RKO (cell line): ENCODE data around the gene ARHGAP25.
"Not testable (repeated sequence)": the region's sequence is repeated elsewhere in the genome, so short reads cannot be mapped to it uniquely, and the experiment has no call there.

Experiments used
- DNase-seq: peaks from one replicate; pipeline ENCODE4 v3.0.0-alpha.2; 2016; ENCODE audit warnings: low spot score

Gene ARHGAP25

DNA sequence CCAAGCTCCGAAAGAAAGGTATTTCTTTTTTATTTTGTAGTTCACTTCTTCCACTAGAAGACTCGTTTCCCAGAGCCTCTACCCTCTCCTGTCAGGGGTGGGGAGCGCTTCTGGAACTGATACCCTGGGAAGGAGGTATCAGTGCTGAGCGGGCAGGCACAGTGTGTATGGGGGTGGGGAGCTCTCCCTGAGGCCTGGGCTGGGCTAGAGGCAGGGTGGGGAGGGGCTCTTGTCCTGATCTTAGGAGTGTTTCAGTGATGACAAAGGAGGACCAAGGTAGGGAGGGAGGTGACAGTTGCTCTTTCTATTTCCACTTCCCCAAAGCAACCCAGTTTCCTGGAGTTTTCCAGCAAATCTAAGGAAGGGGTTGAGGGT is 65.4 kb downstream of the ARHGAP25 start:
- DNase-seq = no peak

DNA sequence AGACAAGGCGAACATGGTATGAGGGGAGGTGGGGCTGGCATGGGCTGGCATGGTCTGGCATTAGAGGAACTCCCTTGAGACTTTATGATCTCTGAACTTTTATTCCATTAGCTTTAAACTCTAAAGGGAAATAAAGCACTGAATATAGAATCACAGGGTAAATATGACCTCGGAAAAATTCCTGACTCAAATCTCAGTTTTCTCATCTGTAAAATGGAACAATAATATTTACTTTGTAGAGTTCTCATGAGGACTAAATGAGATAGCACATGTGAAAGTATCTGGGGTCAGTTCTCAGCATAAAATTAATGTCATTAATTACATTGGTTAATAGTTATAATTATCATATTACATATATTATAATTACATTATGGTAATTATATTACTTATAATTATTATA is 65.9 kb downstream of the ARHGAP25 start:
- DNase-seq = no peak

DNA sequence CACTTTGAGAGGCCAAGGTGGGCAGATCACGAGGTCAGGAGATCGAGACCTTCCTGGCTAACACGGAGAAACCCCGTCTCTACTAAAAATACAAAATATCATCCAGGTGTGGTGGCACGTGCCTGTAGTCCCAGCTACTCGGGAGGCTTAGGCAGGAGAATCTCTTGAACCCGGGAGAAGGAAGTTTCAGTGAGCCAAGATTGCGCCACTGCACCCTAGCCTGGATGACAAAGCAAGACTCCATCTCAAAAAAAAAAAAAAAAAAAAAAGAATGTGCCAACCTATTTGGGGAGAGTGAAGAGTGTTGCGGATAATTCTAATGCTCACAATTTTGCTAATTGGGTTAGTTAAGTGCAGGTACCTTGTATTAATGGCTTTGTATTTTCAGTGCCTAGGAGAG is 67.5 kb downstream of the ARHGAP25 start:
- DNase-seq = not testable (repeated sequence)

DNA sequence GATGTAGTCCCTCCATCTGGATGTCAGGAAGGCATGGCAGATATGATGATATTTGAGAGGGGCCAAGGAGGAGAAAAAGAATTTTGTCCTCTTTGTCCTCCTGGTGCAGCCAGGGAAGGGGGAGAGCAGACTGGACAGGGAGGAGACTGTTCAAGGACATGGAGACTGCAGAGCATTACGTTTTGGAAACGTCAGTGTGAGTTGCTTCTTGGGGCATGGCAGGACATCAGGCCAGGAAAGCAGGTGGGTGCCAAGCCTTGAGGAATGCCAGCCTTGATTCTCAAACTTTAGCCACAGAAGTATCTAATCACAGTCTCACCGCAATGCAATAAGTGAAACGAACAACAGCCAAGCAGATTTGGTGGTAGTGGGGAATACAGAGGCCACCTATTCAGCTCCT is 70.4 kb downstream of the ARHGAP25 start:
- DNase-seq = no peak

DNA sequence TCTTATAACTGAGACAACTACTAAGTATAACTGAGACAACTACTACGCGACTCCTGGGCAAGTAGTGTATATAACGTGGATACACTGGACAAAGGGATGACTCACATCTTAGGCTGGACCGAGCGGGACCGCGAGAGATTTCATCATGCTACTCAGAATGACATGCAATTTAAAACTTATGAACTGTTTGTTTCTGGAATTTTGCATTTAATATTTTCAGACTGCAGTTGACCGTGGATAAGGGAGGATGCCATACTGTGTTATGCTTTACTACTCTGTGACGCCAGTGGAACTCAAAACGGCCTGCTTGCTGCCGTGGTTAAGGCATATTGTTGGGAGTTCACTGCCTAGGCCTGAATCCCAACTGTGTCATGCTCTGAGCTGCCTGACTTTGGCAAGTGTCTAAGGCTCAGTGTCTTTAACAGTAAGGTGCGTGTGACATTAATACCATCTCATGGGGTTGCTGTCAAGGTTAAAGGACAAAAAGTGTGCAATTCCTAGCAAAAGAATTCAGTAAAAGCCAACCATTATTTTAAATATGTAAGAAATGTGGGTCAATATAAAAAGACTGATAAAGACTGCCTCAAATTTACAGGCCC is 72.0 kb downstream of the ARHGAP25 start:
- DNase-seq = no peak

DNA sequence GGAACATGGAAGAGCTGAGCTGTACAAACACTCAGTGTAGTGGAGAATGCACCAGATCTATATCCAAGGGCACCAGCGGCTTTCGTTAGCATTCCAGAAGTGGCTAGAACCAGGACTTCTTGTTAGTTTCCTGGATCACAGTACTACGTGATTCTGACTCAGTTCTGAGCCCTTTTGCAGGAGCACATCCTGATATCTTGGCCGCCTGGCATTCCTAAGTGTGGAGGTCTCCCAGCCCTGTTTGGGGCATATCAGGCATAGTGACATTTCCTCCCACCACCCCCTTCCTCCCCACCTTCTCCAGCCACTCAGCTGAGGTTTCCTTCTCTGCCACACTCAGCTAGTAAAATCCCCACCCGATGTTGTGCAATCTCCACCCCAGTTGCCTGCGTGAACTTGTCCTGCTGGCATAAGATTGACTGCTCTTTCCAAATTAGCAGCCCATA is 73.2 kb downstream of the ARHGAP25 start:
- DNase-seq = no peak

DNA sequence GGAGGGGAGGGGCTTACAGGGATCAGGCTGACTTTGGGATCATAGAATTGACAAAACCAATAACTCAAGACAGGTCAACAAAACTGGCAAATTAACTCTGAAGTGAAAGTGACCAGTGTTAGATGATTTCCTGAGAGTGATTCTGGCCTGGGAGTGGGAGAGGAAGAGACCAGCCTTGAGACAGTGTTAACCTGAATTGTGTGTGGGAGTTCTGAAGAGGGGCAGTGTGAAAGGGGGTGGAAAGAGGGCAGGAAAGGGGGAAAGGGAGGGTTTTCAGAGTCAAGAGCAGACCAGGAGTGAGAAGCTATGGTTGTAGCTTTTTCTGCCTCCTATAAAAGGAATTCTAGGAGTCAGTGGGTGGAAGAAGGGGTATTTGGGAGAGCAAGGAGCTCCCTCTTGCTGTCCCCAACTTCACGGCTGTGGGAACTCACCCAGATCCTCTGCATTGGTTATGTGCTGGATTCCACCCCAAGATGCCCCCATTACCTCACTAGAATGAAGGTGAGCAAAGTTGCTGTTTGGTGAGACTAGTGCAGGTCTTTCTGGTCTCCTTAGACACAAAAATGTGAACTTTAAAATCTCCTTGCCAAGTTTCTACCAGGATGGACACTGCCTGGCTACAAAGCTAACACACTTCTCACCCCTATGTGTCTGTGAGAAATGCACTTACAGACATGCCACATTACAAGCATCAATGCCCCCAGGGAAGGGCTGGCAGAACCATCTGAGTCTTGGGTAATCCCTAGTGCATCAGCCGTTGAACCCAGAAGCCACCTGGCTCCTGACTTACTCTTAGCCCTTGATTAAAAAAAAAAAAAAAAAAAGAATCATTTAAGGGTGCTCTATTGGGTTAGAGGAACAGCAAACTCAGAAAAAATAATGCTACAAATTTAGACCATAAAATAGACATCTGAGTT is 75.0 kb downstream of the ARHGAP25 start:
- no peak for DNase-seq

DNA sequence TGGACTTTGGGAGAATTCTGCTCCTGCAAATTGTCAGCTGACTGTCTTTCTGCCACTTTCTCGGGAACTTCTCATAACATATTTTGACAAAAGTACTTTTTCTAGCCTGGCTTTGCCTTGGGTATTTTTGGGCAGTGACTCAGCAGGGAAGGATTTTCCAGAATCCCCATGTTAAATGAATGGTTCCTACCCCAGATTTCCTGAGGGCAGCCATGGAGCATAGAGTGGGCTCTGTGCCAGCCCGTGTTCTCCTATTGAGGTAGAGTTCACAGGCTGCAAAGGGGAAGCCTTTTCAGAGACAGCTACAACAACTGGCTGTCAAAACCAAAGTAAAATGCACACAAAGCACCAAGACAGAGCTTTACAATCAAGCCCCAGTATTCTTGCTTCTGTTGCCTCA is 76.8 kb downstream of the ARHGAP25 start:
- no peak for DNase-seq

DNA sequence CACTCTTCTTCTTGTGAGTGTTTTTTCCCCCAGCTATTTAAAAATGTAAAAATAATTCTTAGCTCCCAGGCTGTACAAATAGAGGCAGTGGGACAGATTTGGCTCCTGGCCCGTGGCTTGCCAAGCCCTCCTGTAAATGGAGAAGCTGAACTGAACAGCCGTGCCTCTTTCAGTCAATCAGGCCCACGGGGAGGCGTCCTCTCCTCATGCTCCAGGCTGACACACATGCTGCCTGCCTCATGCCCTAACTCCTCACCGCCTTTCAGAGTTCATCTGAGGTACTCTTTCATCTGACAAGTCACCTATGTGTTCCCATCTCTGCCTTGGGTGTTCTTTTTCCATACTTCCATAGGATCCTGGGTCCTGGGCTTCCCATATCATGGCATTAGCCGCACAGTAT is 77.6 kb downstream of the ARHGAP25 start:
- no peak for DNase-seq

DNA sequence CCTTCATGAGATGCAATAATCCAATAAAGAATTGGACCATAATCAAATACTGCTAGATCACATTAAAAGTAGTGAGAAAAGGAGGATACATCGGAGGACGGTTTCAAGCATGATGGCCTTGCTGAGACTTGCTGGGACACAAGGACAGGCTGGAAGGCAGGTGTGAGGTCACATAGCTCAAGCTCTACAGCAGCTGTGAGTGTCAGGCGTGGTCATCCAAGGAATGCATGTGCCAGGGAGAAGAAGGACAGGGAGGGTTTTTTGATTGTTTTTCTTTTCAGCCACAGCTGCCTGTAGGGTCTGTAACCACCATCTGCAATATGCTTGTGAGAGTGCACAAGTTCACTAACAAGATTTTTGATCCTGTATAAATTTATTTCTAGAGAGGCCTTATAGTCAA is 79.0 kb downstream of the ARHGAP25 start:
- no peak for DNase-seq

DNA sequence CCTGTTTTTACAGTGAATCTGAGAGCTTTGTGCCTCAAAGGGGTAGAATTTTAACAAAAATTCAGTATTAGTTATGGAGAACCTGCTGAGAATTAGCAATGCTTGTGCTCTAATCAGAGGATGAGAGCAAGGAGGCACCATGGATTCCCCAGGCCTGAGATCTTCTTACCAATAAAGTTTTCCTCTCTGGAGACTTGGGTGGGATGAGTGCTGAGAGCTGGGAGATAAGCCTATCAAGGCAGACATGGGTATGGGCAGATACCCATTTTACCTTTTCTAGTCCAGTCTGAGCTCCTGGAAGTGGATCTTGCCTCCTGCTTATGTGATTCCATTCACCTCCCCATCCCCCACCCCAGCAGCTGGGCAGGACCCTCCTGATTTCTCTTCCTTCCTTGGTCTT is 82.7 kb downstream of the ARHGAP25 start:
- no peak for DNase-seq

DNA sequence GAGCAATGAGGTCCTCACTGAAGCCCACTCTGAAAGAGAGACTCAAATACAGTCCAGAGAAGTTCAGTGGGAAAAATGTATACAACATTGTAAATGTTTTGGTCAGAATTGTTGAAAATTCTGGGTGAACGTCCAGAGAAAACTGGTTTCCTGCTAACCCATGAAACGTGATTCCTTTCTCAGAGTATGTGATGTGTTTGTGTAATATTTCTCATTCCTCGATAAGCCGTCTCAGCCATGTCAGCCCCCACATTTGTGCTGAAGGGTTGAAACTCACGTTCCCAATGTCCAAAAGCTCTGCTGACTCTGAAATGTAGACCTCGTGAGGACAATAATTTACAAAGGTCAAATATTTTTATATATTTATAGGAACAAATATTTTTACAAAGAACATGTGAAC is 84.9 kb downstream of the ARHGAP25 start:
- no peak for DNase-seq

DNA sequence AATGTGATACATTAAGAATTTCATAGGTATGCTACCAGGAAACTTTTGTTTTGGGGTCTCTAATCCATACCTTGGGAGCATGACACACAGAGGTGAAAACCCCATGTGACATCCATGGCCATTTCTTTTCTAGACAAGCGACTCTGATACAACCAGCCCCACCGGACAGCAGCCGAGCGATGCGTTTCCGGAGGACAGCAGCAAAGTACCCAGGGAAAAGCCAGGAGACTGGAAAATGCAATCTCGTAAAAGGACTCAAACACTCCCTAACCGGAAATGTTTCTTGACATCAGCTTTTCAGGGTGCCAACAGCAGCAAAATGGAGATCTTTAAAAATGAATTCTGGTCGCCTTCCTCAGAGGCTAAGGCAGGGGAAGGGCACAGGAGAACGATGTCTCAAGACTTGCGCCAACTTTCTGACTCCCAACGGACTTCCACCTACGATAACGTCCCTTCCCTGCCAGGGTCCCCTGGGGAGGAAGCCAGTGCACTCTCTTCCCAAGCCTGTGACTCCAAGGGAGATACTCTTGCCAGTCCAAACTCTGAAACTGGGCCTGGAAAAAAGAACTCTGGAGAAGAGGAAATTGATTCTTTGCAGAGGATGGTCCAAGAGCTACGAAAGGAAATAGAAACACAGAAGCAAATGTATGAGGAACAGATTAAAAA is 87.7 kb downstream of the ARHGAP25 start:
- DNase-seq = no peak

DNA sequence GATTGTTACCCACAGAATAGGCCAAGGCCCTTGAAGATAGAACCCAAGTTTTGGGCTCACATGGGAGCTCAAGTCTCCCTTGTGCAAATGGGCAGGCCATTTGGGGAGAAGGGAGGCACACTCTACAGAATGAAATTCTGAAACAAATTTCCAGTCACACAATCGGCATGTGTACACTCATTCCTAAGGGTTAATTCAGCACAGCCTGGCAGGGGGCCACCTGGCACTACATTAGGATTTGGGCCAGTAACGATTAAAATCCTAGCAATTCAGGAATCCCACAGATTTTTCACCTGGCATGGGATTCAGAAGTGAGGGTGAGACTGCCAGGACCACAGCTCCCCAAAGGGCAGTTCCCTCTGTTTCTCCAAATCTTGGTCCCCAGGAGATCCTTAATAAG is 90.2 kb downstream of the ARHGAP25 start:
- DNase-seq = no peak

DNA sequence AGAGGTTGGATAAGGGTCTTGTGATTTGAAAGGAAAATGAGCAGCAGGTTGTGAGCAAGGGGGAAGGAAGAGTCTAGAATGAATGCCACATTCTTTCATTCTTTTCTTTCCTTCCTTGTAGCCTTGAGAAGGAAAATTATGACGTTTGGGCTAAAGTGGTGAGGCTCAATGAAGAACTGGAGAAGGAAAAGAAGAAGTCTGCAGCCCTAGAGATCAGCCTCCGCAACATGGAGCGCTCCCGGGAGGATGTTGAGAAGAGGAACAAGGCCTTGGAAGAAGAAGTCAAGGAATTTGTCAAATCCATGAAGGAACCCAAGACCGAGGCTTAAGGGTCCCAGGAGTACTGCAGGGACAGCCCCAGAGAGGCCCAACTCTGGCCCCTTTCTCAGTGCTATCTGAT is 91.3 kb downstream of the ARHGAP25 start:
- no peak for DNase-seq

DNA sequence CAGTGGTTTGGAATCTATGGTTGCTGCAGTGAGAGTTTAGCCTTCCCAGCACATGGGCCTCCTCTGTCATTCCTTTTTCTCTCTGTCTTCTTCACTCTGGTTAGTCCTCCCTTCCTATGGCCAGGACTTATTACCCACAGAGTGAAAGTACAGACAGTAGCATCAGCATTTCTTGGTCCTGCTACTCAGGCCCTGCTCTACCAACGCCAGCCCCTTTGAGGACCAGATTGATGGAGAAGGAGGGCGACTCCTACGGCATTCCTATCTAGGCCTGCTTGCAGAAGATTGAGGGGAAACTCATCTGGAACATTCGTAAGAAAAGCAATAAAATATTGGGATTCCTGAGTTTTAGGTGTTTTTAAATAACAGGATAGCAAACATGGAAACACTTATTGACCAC is 93.1 kb downstream of the ARHGAP25 start:
- DNase-seq = no peak

DNA sequence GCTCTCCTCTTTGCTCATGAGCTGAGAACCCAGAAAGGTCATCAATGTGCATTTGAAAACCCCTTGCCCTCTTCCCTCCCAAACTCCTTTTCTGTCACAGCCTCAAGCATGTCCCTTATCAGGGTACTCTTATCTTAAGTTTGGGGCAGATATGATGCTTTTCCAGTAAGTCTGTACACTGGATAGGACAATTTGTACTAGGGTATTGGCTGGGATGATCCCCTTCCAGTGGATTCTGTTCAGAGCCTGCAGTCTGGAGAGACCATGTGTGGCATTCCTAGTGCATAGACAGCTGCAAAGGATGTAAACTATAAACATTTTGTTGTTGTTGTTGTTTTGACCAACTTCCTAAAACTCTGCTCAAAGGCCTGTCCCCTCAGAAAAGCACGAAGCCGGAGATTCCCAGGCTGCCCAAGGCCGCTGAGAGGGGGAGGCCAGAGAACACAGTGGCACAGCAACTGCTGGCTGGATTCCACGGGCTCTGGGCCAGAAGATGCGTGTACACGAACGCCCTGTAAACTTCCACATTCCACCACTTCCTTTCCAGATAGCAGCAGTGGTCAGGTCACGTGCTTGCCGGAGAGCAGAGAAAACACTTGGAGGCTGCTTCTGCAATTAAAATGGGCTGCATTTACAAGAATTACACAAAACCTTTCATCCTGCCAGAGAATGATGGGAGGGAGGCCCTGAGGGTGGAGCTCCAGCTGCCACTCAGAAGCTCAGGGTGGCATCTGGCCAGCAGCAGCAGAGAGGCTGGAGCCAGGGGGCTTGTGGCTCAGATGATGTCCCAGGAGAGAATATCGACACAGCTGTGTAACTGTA is 94.5 kb downstream of the ARHGAP25 start:
- peak; percentile 57 for DNase-seq

DNA sequence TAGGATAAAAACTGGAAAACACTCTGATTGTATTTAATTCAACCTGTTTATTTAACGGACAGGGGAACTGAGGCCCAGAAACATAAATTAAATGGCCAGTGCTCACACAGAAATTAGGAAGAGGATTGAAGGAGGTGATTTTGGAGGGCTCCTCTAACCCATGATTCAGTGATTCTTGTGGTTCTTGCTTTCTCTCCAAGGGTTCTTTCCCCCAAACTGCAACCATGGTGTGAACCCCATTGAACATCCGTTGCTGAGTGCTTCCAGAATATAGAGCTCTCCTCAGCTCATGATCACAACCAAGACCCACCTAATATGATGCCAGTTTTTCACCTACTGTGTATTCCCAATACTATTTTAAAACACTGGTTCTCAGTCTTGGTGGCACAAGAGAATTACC is 95.1 kb downstream of the ARHGAP25 start:
- DNase-seq = no peak

DNA sequence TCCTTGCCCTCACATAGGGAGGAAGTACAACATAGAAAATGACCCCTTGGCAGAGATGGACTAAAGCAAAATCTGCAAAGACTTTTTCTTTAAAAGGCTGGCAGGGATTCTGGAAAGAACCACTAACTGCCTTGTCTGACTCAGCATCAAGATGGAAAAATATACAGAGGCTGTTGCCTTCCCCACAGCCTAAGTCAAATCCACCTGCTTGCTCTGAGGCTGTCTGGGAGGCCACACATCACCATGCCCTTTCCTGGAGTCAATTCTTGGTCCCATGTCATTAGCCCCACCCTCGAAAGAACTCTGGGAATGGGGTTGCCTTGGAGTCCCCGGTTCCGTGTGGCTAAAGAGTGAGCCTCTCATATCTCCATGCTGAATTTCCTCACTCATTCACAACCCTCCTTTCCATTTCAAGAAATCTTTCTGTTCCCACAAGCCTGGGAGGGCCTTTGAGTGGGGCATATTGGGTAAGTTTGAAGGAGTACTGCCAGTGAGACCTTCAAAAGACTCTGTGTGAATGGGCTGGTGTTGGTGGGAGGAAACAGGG is 97.1 kb downstream of the ARHGAP25 start:
- DNase-seq = no peak

DNA sequence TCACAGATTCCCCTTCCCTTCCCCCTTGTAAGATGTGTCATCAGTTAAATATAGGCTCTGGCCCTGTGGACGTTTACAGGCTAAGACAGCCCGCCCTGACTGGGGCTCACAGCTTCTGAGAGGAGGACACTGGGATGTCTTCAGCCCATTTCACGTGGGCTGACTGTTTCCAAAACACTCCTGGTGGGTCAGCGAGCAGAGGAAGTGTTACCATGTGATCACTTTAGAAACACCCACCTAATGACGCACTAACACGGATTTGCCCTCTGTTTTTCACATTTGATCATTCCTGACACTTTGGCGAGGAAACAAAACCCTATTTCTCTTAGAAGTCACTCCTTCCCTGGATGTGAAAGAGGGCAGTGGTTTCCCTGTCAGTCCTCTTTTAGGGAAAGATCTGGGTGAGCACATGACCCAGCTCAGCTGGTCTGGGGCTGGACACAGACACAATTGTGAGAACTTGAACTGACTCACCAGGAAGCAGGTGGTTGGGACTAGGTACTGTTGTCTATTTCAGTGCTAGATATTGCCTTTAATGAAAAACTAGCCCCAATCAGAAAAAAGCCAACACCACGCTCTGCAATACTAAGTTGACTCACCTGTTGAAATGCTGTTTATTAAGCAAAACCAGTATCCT is 97.7 kb downstream of the ARHGAP25 start:
- no peak for DNase-seq

DNA sequence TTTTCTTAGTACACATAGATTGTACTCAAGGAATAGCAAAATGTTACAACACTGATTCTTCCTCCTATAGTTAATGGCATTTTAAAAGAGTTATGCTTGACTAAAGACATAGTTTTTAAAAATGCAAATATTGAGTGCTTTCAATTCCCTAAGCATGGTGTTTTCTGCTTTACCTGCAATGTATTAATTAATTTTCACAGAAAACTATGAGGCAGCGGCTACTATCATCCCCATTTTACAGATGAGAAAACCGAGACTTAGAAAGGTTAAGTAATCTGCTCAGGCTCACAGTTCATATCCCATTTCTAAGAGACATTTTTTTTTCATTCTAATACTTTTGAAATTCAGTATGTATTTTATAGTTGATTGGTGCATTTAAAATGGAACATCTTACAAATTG is 98.6 kb downstream of the ARHGAP25 start:
- DNase-seq = no peak
